GOT3 (cell line): ENCODE results near the gene RBM20.
A peak's percentile ranks its signal among the peaks of the same experiment; 100 is the strongest.
"Not testable (repeated sequence)": the region's sequence is repeated elsewhere in the genome, so short reads cannot be mapped to it uniquely, and the experiment has no call there.

Source experiments
- DNase-seq: peaks from one replicate; lab custom pipeline; 2025; ENCODE audit warnings: mixed read lengths; lab: John Stamatoyannopoulos, UW

The RBM20 gene

GRCh38 chr10:110649347-110650264 is 5.5 kb downstream of the RBM20 start:
- no peak for DNase-seq

GRCh38 chr10:110650265-110650668 is 6.1 kb downstream of the RBM20 start:
- DNase-seq = no peak

DNA sequence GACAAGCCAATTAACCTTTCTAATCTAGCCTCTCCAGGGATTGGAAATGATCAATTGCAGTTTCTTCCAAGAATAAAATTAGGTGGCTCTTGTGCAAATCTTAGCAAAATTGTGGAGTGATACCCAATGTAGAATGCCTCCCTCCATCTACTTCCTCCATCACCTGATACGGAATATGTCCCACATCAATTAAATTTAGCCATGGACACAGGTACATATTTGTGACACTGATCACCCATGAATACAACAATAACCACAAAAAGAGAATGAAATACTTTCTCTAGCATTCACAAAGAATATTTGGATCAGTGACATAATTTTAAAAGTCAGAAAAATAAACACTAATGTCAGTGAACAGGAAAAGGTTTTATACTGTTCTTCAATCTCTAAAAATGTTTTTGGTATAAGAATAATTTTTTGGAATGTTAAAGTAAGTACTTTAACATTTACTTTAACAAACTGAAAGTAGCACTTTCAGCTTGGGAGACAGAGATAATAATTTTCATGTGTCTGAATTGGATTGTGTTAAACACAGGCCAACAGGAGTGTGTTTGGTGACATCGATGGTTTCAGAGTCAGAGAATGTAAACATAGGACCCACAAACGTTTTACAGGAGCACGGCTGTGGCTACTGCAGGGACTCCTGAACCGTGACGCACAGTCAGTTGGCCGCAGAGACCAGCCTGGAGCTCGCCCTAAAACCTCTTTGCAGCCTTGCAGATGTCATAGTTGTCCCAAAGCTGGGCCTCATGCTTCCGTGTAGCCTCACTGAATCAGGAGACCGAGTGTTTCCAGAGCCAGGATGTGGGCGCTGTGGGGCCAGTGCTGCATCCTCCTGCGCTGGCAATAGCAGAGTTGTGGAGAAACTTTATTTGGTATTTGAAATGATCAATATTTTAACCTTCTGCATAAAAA is 7.2 kb downstream of the RBM20 start:
- no peak for DNase-seq

GRCh38 chr10:110652475-110653118 is 8.5 kb downstream of the RBM20 start:
- DNase-seq = no peak

DNA sequence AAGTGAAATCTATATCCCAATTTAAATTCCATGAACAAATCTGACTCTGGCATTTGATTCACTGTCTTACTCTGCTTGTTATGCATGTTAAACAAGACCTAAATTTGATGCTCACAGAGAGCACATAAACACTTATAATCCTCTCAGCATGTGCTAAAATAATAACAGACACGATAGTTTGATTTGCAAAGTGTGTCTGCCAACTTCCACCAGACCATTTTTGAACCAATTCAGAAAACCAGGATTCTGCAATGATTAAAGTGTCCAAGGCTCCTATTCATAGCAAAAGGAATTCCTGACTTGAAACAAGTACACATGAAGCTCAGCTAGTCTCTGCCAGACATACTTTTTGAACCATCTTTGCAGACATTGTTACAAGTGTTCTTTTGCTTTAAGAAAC is 11.2 kb downstream of the RBM20 start:
- DNase-seq = no peak

DNA sequence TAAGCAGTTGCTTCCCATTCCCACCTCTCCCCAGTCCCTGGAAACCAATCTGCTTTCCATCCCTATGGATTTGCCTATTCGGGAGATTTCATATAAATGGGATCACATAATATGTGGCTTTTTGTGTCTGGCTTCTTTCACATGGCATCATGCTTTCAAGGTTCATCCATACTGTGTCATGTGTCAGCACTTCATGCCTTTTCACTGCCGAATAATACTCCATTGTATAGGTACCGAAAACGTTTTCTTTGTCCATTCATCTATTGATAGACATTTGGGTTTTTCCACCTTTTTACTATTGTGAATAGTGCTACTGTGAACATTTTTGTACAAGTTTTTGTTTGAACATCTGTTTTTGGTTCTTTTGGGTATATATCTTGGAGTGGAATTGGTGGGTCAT is 12.5 kb downstream of the RBM20 start:
- DNase-seq = no peak

DNA sequence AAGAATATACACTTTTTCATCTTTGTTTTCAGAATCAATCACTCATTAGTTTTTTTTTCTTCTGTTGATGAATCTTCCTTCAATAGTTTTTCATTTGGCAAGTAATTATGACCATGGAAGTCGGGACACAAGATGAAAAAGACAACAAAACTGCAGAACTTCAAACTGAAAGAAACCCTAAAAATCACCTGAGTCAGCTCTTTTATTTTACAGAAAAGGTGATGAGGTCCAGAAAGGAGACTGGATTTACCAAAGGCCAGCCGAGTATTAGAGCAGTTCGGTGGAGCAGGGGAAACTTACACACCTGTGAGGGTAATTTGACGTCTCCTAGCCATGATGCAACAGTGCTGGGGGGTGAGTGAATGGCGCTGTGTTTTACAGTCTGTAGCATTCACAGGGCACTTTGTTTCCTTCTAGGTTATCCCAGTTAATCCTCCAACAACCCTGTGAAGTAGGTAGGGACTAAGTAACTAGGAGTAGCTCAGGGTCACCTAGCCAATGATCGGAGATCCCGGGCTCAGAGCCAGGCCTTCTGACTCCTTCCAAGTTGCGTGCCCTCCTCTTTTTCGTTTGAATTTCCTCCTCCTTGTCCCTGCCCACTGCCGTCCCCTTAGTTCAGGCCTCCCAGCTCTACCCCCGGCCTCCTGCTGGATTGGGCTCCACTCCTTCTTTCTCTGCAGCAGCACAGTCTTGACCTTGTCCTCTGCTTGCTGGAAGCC is 14.0 kb downstream of the RBM20 start:
- no peak for DNase-seq

DNA sequence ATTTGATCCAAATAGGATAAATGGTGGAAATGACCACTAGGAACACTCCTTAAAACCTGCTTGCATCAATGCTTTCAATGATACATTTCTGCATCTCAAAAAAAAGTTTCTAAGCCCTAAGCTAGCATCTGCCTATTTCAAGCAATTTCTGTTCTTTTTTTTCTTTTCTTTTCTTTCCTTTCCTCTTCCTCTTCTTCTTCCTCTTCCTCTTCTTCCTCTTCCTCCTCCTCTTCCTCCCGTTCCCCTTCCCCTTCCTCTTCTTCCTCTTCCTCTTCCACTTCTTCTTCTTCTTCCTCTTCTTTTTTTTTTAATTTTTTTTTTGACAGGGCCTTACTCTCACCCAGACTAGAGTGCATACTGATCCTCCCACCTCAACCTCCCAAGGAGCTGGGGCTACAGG is 15.4 kb downstream of the RBM20 start:
- no peak for DNase-seq

GRCh38 chr10:110660289-110660688 is 16.2 kb downstream of the RBM20 start:
- DNase-seq = not testable (repeated sequence)

GRCh38 chr10:110661292-110661691 is 17.2 kb downstream of the RBM20 start:
- DNase-seq = no peak

DNA sequence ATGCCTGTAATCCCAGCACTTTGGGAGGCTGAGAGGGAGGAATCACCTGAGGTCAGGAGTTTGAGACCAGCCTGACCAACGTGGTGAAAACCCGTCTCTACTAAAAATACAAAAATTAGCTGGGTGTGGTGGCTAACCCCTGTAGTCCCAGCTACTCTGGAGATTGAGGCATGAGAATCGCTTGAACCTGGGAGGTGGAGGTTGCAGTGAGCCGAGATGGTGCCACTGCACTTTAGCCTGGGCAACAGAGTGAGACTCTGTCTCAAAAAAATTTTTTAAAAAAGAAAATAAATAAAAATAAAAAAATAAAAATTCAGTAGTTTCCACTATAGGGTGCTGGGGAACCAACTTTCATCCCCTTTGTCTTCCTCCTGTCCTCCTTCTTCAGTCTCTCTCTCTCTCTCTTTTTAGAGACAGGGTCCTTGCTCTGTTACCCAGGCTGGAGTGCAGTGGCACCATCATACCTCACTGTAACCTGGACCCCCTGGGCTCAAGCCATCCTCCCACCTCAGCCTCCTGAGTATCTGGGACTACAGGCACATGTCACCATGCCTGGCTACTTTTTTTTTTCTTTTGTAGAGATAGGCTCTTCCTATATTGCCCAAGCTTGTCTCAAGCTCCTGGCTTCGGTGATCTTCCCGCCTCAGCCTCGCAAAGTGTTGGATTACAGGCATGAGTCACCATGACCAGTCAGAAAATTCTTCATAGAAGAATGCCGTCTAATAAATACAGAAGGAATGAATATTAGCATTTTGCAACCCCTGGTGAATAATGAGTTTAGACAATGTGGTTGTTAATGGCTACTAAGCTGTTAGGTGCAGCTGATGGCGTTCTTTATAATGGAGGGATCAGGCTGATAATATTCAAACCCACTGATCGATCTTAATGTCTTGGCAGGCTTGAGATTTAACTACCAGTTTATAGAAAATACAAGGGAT is 20.6 kb downstream of the RBM20 start:
- DNase-seq = no peak

- not testable (repeated sequence) for DNase-seq
Measured at GRCh38 chr10:110666259-110666658, 22.1 kb downstream of the RBM20 start.

DNA sequence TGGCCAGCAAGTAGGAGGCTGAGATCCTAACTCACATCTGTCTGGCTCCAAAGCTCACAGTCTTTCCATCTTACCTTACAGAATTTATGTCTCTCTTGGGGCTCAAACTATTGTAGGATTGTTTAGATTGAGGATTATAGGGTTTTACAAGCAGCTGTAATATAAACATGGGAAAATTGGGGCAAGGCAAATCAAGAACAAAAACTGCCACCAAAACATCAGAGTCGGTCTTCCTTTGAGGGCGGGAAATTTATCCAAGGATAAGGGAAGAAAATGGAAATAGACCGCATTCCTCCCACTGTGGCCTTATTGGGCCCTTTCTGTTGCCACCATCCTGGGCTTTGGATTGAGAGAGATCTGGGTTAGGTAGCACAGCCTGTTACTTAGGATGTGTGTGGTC is 22.5 kb downstream of the RBM20 start:
- DNase-seq = no peak

GRCh38 chr10:110667620-110668343 is 23.6 kb downstream of the RBM20 start:
- no peak for DNase-seq

DNA sequence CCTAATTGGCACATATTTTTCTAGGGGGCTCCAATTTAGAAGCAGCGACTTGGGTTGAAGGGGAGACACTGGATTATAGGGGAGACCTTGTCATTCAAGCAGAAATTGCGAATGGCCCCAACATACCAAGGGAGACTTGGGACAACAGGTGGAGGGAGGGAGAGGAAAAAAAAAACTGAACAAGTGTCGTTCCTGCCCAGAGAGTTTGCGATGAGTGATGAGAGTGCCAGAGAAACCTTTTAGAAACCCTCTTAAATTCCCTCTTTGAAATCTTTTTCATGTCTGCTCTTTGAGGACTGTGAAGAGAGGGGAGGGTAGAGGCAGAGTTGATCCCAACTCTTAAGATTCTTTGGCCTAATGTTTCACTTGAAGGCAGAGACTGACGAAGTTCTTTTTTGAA is 24.3 kb downstream of the RBM20 start:
- no peak for DNase-seq

- DNase-seq = no peak
Measured at GRCh38 chr10:110670335-110670734, 26.2 kb downstream of the RBM20 start.

DNA sequence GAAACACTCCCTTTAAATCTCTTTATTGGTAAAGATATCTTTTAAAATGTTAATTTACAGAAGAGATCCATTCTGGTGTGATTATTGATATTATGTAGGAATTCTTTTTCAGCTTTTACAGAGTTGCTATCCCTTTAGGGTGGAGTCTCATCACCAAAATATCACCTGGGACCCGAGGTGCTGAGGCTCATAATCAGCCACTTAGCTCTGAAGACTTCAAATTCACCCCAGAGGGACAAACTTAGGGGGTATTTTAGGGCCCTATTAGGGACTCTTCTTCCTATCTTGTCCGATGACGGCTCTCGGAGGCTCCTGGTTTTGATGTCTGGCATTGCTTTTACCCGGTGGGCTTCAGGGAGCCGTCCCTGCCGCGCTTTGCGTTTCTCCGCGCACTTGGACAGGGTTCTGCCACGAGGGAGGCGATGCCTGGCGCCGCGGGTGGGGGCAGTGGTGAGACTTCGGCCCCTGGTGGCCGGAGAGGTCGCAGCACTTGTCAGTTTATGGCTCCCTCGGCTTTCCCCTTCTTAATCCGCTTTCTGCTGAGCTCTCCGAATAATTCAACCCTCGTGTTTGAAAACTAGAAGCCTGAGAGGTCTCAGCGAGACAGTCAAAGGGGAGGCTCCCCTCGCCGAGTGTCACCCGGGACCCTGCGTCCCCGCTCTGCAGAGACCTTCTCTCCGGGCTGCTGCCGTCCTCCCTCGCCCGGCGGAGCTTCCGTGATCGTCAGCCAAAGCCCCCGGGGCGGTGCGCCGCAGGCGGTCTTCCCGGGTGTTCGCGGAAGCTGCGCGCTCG is 27.8 kb downstream of the RBM20 start:
- DNase-seq = peak; percentile 53

GRCh38 chr10:110672580-110672919 is 28.4 kb downstream of the RBM20 start:
- no peak for DNase-seq

GRCh38 chr10:110676016-110676415 is 31.9 kb downstream of the RBM20 start:
- DNase-seq = no peak
